OCI-LY7 (cell line): Measurements from ENCODE around the gene METTL1. TPM values are rescaled to one million over a fixed set of nuclear protein-coding genes. Genes with fewer than 3 reads are reported as not detected.

Source experiments
- BruUV-seq: library from RNA; stranded (reverse); fragments of 400-500 nt; replicated peaks from 2 replicates; lab custom pipeline; 2021; lab: Mats Ljungman, UMichigan
- CTCF ChIA-PET: fragments of 300-600 bp; sonication (Branson Sonifier 250); formaldehyde crosslinking; loops from one replicate; lab custom pipeline; 2022; ENCODE audit warnings: antibody characterized with exemption; ENCODE audit not compliant: unreplicated experiment; lab: Charles Lee
- POLR2A ChIA-PET: fragments of 300-600 bp; sonication (Branson Sonifier 250); formaldehyde crosslinking; loops from one replicate; lab custom pipeline; 2022; ENCODE audit warnings: antibody characterized with exemption; lab: Charles Lee
- DNase-seq: peaks from one replicate; pipeline ENCODE4 v3.0.0-alpha.2; 2015; ENCODE audit warnings: low spot score
- H2AFZ ChIP-seq: fragments of 200-600 bp; sonication (generic), shearing (Covaris generic); 2 replicates; pipeline ENCODE4 v1.6.1; 2014; ENCODE audit warnings: mild to moderate bottlenecking, antibody characterized with exemption, low read length, moderate library complexity
- H3K27ac ChIP-seq: fragments of 200-600 bp; sonication (generic); 2 replicates; pipeline ENCODE4 v1.5.1; 2014; ENCODE audit warnings: mixed run types, low read depth, mild to moderate bottlenecking, moderate library complexity, low read length, inconsistent platforms; ENCODE audit not compliant: poor library complexity, severe bottlenecking
- H3K36me3 ChIP-seq: fragments of 200-600 bp; sonication (generic); 2 replicates; pipeline ENCODE4 v1.6.1; 2014; ENCODE audit warnings: mild to moderate bottlenecking, antibody characterized with exemption, low read length, moderate library complexity, mixed read lengths; ENCODE audit not compliant: insufficient read depth
- H3K4me1 ChIP-seq: fragments of 200-600 bp; sonication (generic); 2 replicates; pipeline ENCODE4 v1.5.1; 2014; ENCODE audit warnings: mild to moderate bottlenecking, low read length; ENCODE audit not compliant: insufficient read depth, poor library complexity, severe bottlenecking
- H3K4me2 ChIP-seq: fragments of 200-600 bp; sonication (generic); 2 replicates; pipeline ENCODE4 v1.6.1; 2014; ENCODE audit warnings: mild to moderate bottlenecking, low read length
- H3K4me3 ChIP-seq: fragments of 200-600 bp; sonication (generic); 2 replicates; pipeline ENCODE4 v1.5.1; 2014; ENCODE audit warnings: mild to moderate bottlenecking, low read depth, low read length; ENCODE audit not compliant: poor library complexity, severe bottlenecking
- H3K79me2 ChIP-seq: fragments of 200-600 bp; sonication (generic); 2 replicates; pipeline ENCODE4 v1.6.1; 2016; ENCODE audit warnings: low read depth, mild to moderate bottlenecking, low read length, moderate library complexity, mixed read lengths; ENCODE audit not compliant: insufficient read depth
- H3K9me2 ChIP-seq: fragments of 200-600 bp; sonication (generic); 2 replicates; pipeline ENCODE4 v1.6.1; 2016; ENCODE audit warnings: mild to moderate bottlenecking, low read length, mixed read lengths; ENCODE audit not compliant: insufficient read depth
- H3K9me3 ChIP-seq: fragments of 200-600 bp; sonication (generic); 2 replicates; pipeline ENCODE4 v1.6.1; 2014; ENCODE audit warnings: mild to moderate bottlenecking, mixed run types, low read length, mixed read lengths
- H4K20me1 ChIP-seq: fragments of 200-600 bp; sonication (generic); 2 replicates; pipeline ENCODE4 v1.6.1; 2014; ENCODE audit warnings: mild to moderate bottlenecking, antibody characterized with exemption, low read length, moderate library complexity, mixed read lengths; ENCODE audit not compliant: insufficient read depth
- CTCF ChIP-seq: fragments of 200-600 bp; sonication (generic); conservative IDR thresholded peaks from 2 replicates; pipeline ENCODE4 v1.5.1; 2014; ENCODE audit warnings: mild to moderate bottlenecking, antibody characterized with exemption, low read length, moderate library complexity, mixed read lengths
- EZH2phosphoT487 ChIP-seq: fragments of 200-600 bp; sonication (generic); IDR thresholded peaks from 2 replicates; pipeline ENCODE4 v1.6.1; 2018; ENCODE audit warnings: low read depth, borderline replicate concordance, mild to moderate bottlenecking, mixed run types, antibody characterized with exemption, low read length, moderate library complexity, mixed read lengths
- intact Hi-C: fragments of 100-400 bp; cut with micrococcal nuclease; formaldehyde crosslinking; loops from one replicate; pipeline ENCODE4 v1.10.0; 2022; ENCODE audit not compliant: unreplicated experiment
- total RNA-seq, 2 experiments: library from RNA; depleted of rRNA in 1 of 2; stranded (reverse); fragments of >200 nt in 1 of 2; shearing (Covaris generic) in 1 of 2; gene quantifications; 2 replicates each; pipeline ENCODE4 v1.2.3, GENCODE V29; 2014 to 2022

The METTL1 gene
- total RNA-seq, 2 experiments from 2014 or later = 22.2 to 23.6 TPM

DNA sequence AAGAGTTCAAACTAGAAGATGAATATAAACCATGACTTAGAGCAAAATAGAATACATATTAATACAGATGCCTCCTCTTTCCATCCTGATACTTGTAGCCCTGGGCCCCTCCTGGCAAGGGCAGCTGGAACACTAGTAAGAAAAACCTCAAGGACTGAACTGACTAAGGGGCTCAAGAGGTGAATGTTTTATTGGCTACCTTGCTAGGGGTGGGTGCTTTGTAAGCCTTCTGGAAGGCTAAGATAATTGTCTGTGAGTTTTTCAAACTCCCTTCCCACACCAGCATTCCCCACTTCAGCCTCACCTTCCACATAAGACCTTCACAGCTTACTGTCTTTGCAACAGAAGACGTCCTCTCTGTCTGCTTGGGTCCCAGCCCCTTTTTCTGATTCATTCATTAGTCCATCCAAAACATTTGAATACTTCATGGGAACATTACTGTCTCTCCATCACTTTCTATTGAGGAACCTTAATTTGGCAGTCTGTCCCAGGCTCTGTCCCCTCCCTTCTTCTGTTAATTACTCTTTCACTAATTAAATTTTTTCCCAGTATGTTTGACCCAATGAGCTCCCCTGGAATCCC, 18.1 kb downstream of the METTL1 start:
- TF ChIP-seq EZH2phosphoT487 = no peak
- TF ChIP-seq CTCF = no peak
- peak overlapping the region; percentile 43 for H3K27ac ChIP-seq
- H2AFZ ChIP-seq = 0 out of 2 replicates have a peak overlapping the region, but pooled peaks have one; percentile 61
- H3K79me2 ChIP-seq = peaks cover 32% of the 10 kb centered on the region
- no peak for DNase-seq
- H3K9me2 ChIP-seq = no peaks in the 10 kb centered on the region
- H3K4me2 ChIP-seq = peak overlapping the region; percentile 81
- H3K9me3 ChIP-seq = no peaks in the 10 kb centered on the region
- POLR2A ChIA-PET = interaction anchor here (0.5 to 0.7 kb wide), 3 partner anchors 8 to 1106 kb away, joined by 3 read pairs; no protein-coding TSS in a partner anchor
- H4K20me1 ChIP-seq = no peaks in the 10 kb centered on the region
- H3K4me1 ChIP-seq = peaks cover 43% of the 10 kb centered on the region
- intact Hi-C loops = loop anchor here (5.0 kb wide), 2 partner anchors 232 to 512 kb away; partner anchors contain the start of genes DDIT3 and MBD6
- no TSS peak for BruUV-seq
- peaks cover 43% of the 10 kb centered on the region for H3K36me3 ChIP-seq
- H3K4me3 ChIP-seq = peak overlapping the region; percentile 87
- CTCF ChIA-PET = no interaction called here

GRCh38 chr12:57752668-57753000, 19.3 kb downstream of the METTL1 start:
- BruUV-seq = no TSS peak
- peaks cover 32% of the 10 kb centered on the region for H3K79me2 ChIP-seq
- no peaks in the 10 kb centered on the region for H3K9me2 ChIP-seq
- peaks cover 42% of the 10 kb centered on the region for H3K36me3 ChIP-seq
- intact Hi-C loops = loop anchor here (5.0 kb wide), 2 partner anchors 230 to 510 kb away; partner anchors contain the start of genes DDIT3 and MBD6
- peaks cover 43% of the 10 kb centered on the region for H3K4me1 ChIP-seq
- peak overlapping the region; percentile 46 for H3K4me3 ChIP-seq
- peak overlapping the region; percentile 81 for H3K4me2 ChIP-seq
- peak overlapping the region; percentile 43; the same call in 1 of the 2 replicates for H2AFZ ChIP-seq
- no peak for DNase-seq
- H3K27ac ChIP-seq = peak overlapping the region; percentile 36
- TF ChIP-seq EZH2phosphoT487 = no peak
- TF ChIP-seq CTCF = no peak
- no peaks in the 10 kb centered on the region for H3K9me3 ChIP-seq
- POLR2A ChIA-PET = interaction anchor here (1.0 kb wide), 1 partner anchor 167 kb away, joined by 3 read pairs; no protein-coding TSS in a partner anchor
- H4K20me1 ChIP-seq = no peaks in the 10 kb centered on the region
- CTCF ChIA-PET = interaction anchor here (0.9 kb wide), 1 partner anchor 122 kb away, joined by 3 read pairs; no protein-coding TSS in a partner anchor
